Measurements from ENCODE around the gene FSTL4. TPM values are rescaled to one million over a fixed set of nuclear protein-coding genes. Genes with fewer than 3 reads are reported as not detected.

Gene FSTL4
- total RNA-seq, 2 experiments from 2014 or later = 0.36 TPM; not detected in 1

GRCh38 chr5:133325864-133326263, 286.5 kb downstream of the FSTL4 start:
- CTCF ChIA-PET = interaction anchor here (0.6 to 0.9 kb wide), 2 partner anchors 64 to 98 kb away, joined by 4 read pairs; no protein-coding TSS in a partner anchor
- Mint-ChIP-seq H3K4me3 (no peak overlapping the region), H3K4me1 (ENCODE audit: low read depth) (peaks cover 16% of the 10 kb centered on the region), H3K27me3 (peaks cover 1% of the 10 kb centered on the region), H3K9me3 (no peaks in the 10 kb centered on the region), H3K36me3 (no peaks in the 10 kb centered on the region), H3K27ac (no peak overlapping the region)
- POLR2A ChIA-PET = no interaction called here
- no peak for DNase-seq
- intact Hi-C loops (cut with micrococcal nuclease) = loop anchor here (10.0 kb wide), 1 partner anchor 211 kb away; no protein-coding TSS in a partner anchor

- Mint-ChIP-seq H3K27me3 (peaks cover 1% of the 10 kb centered on the region), H3K27ac (no peak overlapping the region), H3K4me3 (no peak overlapping the region), H3K4me1 (ENCODE audit: low read depth) (peaks cover 16% of the 10 kb centered on the region), H3K36me3 (no peaks in the 10 kb centered on the region), H3K9me3 (no peaks in the 10 kb centered on the region)
- intact Hi-C loops (cut with micrococcal nuclease) = loop anchor here (10.0 kb wide), 1 partner anchor 210 kb away; no protein-coding TSS in a partner anchor
- DNase-seq = no peak
- ChIA-PET CTCF (no interaction called here), POLR2A (no interaction called here)
Measured at GRCh38 chr5:133324926-133325325, 287.4 kb downstream of the FSTL4 start.

GRCh38 chr5:133323494-133324457, 288.6 kb downstream of the FSTL4 start:
- intact Hi-C loops (cut with micrococcal nuclease) = loop anchor here (10.0 kb wide), 1 partner anchor 209 kb away; no protein-coding TSS in a partner anchor
- H3K4me3 Mint-ChIP-seq = no peak overlapping the region
- ChIA-PET CTCF (no interaction called here), POLR2A (no interaction called here)
- H3K4me1 Mint-ChIP-seq (ENCODE audit: low read depth) = peaks cover 16% of the 10 kb centered on the region
- no peaks in the 10 kb centered on the region for H3K9me3 Mint-ChIP-seq
- peaks cover 1% of the 10 kb centered on the region for H3K27me3 Mint-ChIP-seq
- H3K36me3 Mint-ChIP-seq = no peaks in the 10 kb centered on the region
- DNase-seq = no peak
- no peak overlapping the region for H3K27ac Mint-ChIP-seq

- Mint-ChIP-seq H3K36me3 (no peaks in the 10 kb centered on the region), H3K4me3 (no peak overlapping the region), H3K4me1 (ENCODE audit: low read depth) (peaks cover 16% of the 10 kb centered on the region), H3K9me3 (no peaks in the 10 kb centered on the region), H3K27me3 (peaks cover 1% of the 10 kb centered on the region), H3K27ac (no peak overlapping the region)
- intact Hi-C loops (cut with micrococcal nuclease) = loop anchor here (10.0 kb wide), 1 partner anchor 208 kb away; no protein-coding TSS in a partner anchor
- DNase-seq = no peak
- POLR2A ChIA-PET = no interaction called here
- CTCF ChIA-PET = no interaction called here
Measured at GRCh38 chr5:133322743-133323142, 289.6 kb downstream of the FSTL4 start.

GRCh38 chr5:133321833-133322420, 290.4 kb downstream of the FSTL4 start:
- POLR2A ChIA-PET = no interaction called here
- Mint-ChIP-seq H3K4me3 (no peak overlapping the region), H3K27ac (peak overlapping the region; percentile 33), H3K36me3 (no peaks in the 10 kb centered on the region), H3K27me3 (peaks cover 1% of the 10 kb centered on the region), H3K4me1 (ENCODE audit: low read depth) (peaks cover 16% of the 10 kb centered on the region), H3K9me3 (no peaks in the 10 kb centered on the region)
- DNase-seq = peak; percentile 80
- CTCF ChIA-PET = interaction anchor here (0.7 to 1.3 kb wide), 2 partner anchors 102 to 438 kb away, joined by 3 to 4 read pairs; no protein-coding TSS in a partner anchor
- intact Hi-C loops (cut with micrococcal nuclease) = loop anchor here (10.0 kb wide), 1 partner anchor 207 kb away; no protein-coding TSS in a partner anchor

GRCh38 chr5:133321286-133321832, 291.0 kb downstream of the FSTL4 start:
- H3K36me3 Mint-ChIP-seq = no peaks in the 10 kb centered on the region
- H3K4me1 Mint-ChIP-seq (ENCODE audit: low read depth) = peaks cover 16% of the 10 kb centered on the region
- ChIA-PET POLR2A (no interaction called here), CTCF (interaction anchor here (0.7 to 1.3 kb wide), 2 partner anchors 102 to 438 kb away, joined by 3 to 4 read pairs; no protein-coding TSS in a partner anchor)
- H3K4me3 Mint-ChIP-seq = no peak overlapping the region
- peak overlapping the region; percentile 33 for H3K27ac Mint-ChIP-seq
- intact Hi-C loops (cut with micrococcal nuclease) = loop anchor here (10.0 kb wide), 1 partner anchor 207 kb away; no protein-coding TSS in a partner anchor
- H3K27me3 Mint-ChIP-seq = peaks cover 1% of the 10 kb centered on the region
- DNase-seq = no peak
- H3K9me3 Mint-ChIP-seq = no peaks in the 10 kb centered on the region

- POLR2A ChIA-PET = no interaction called here
- Mint-ChIP-seq H3K27me3 (peaks cover 1% of the 10 kb centered on the region), H3K27ac (no peak overlapping the region), H3K4me1 (ENCODE audit: low read depth) (peaks cover 16% of the 10 kb centered on the region), H3K9me3 (no peaks in the 10 kb centered on the region), H3K4me3 (no peak overlapping the region), H3K36me3 (no peaks in the 10 kb centered on the region)
- intact Hi-C loops (cut with micrococcal nuclease) = loop anchor here (10.0 kb wide), 1 partner anchor 205 kb away; no protein-coding TSS in a partner anchor
- DNase-seq = no peak
- CTCF ChIA-PET = interaction anchor here (0.6 to 1.5 kb wide), 6 partner anchors 9 to 216 kb away, joined by 3 to 9 read pairs (median 3); no protein-coding TSS in a partner anchor
Measured at GRCh38 chr5:133319905-133320520, 292.3 kb downstream of the FSTL4 start.

GRCh38 chr5:133319244-133319643, 293.1 kb downstream of the FSTL4 start:
- peaks cover 1% of the 10 kb centered on the region for H3K27me3 Mint-ChIP-seq
- no peak overlapping the region for H3K27ac Mint-ChIP-seq
- no peak overlapping the region for H3K4me3 Mint-ChIP-seq
- H3K9me3 Mint-ChIP-seq = no peaks in the 10 kb centered on the region
- POLR2A ChIA-PET = interaction anchor here (0.6 kb wide), 1 partner anchor 342 kb away, joined by 4 read pairs; no protein-coding TSS in a partner anchor
- intact Hi-C loops (cut with micrococcal nuclease) = no loop called here
- peaks cover 16% of the 10 kb centered on the region for H3K4me1 Mint-ChIP-seq (ENCODE audit: low read depth)
- H3K36me3 Mint-ChIP-seq = no peaks in the 10 kb centered on the region
- CTCF ChIA-PET = interaction anchor here (1.4 to 1.5 kb wide), 3 partner anchors 9 to 207 kb away, joined by 3 to 9 read pairs (median 4); no protein-coding TSS in a partner anchor
- DNase-seq = no peak

GRCh38 chr5:133317558-133317957, 294.8 kb downstream of the FSTL4 start:
- Mint-ChIP-seq H3K4me3 (no peak overlapping the region), H3K4me1 (ENCODE audit: low read depth) (peaks cover 14% of the 10 kb centered on the region), H3K9me3 (no peaks in the 10 kb centered on the region), H3K36me3 (no peaks in the 10 kb centered on the region), H3K27ac (no peak overlapping the region), H3K27me3 (no peaks in the 10 kb centered on the region)
- ChIA-PET CTCF (interaction anchor here (1.9 kb wide), 1 partner anchor 106 kb away, joined by 7 read pairs; no protein-coding TSS in a partner anchor), POLR2A (no interaction called here)
- intact Hi-C loops (cut with micrococcal nuclease) = no loop called here
- DNase-seq = no peak

- no peaks in the 10 kb centered on the region for H3K9me3 Mint-ChIP-seq
- H3K27ac Mint-ChIP-seq = no peak overlapping the region
- DNase-seq = no peak
- no peak overlapping the region for H3K4me3 Mint-ChIP-seq
- no peaks in the 10 kb centered on the region for H3K36me3 Mint-ChIP-seq
- no peaks in the 10 kb centered on the region for H3K27me3 Mint-ChIP-seq
- intact Hi-C loops (cut with micrococcal nuclease) = no loop called here
- ChIA-PET CTCF (interaction anchor here (1.9 kb wide), 1 partner anchor 107 kb away, joined by 7 read pairs; no protein-coding TSS in a partner anchor), POLR2A (no interaction called here)
- peaks cover 6% of the 10 kb centered on the region for H3K4me1 Mint-ChIP-seq (ENCODE audit: low read depth)
Measured at GRCh38 chr5:133316346-133317343, 295.7 kb downstream of the FSTL4 start.

- CTCF ChIA-PET = no interaction called here
- no peak overlapping the region for H3K4me3 Mint-ChIP-seq
- H3K4me1 Mint-ChIP-seq (ENCODE audit: low read depth) = no peaks in the 10 kb centered on the region
- POLR2A ChIA-PET = no interaction called here
- no peaks in the 10 kb centered on the region for H3K27me3 Mint-ChIP-seq
- intact Hi-C loops (cut with micrococcal nuclease) = no loop called here
- H3K9me3 Mint-ChIP-seq = no peaks in the 10 kb centered on the region
- H3K27ac Mint-ChIP-seq = no peak overlapping the region
- no peak for DNase-seq
- H3K36me3 Mint-ChIP-seq = no peaks in the 10 kb centered on the region
Measured at GRCh38 chr5:133314086-133314485, 298.3 kb downstream of the FSTL4 start.

All from activated CD4-positive, alpha-beta memory T cell treated with anti-CD3 and anti-CD28 coated beads for 36 hours (primary cell).